ENCODE measurements around the gene MAGEB6.
"Not testable (repeated sequence)": the region's sequence is repeated elsewhere in the genome, so short reads cannot be mapped to it uniquely, and the experiment has no call there.

The MAGEB6 gene, protein sequence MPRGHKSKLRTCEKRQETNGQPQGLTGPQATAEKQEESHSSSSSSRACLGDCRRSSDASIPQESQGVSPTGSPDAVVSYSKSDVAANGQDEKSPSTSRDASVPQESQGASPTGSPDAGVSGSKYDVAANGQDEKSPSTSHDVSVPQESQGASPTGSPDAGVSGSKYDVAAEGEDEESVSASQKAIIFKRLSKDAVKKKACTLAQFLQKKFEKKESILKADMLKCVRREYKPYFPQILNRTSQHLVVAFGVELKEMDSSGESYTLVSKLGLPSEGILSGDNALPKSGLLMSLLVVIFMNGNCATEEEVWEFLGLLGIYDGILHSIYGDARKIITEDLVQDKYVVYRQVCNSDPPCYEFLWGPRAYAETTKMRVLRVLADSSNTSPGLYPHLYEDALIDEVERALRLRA

GRCh38 chrX:26192204-26192603 lies at the start of gene MAGEB6:
TSS of gene MAGEB6 (plus strand) at chrX:26192440. CDS start at chrX:26193847, 1,407 bp downstream.
- DNase-seq, result no peak

- DNase-seq, result no peak
Measured at GRCh38 chrX:26146024-26146423, 46.2 kb upstream of the MAGEB6 start.

DNA sequence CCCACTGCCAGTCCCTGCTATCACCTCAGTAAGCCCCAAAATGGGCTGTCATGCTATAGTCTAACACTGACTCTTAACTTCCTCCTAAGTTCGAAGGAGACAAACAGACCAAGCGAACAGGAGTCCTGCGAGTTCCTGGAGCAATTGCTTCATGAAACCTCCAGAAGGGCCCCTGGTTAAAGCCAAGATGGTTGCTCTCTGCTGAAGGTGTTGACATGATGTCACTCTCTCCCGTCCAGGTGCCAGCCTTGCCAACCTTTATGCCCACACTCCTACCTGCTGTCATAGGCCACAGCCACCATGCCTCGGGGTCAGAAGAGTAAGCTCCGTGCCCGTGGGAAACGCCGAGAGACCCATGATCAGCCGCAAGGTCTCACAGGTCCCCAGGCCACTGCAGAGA lies 31.9 kb upstream of the MAGEB6 start, which contains the start of gene MAGEB6B:
Gene MAGEB6B, plus strand, starts transcription at position 301 of the 400 bp plus-strand sequence. Its CDS starts 0 bp downstream, at position 301.
- DNase-seq, result no peak

GRCh38 chrX:26203561-26203960 lies 11.3 kb downstream of the MAGEB6 start:
- no peak for DNase-seq

- not testable (repeated sequence) for DNase-seq
Measured at GRCh38 chrX:26204717-26205116, 12.5 kb downstream of the MAGEB6 start.

DNA sequence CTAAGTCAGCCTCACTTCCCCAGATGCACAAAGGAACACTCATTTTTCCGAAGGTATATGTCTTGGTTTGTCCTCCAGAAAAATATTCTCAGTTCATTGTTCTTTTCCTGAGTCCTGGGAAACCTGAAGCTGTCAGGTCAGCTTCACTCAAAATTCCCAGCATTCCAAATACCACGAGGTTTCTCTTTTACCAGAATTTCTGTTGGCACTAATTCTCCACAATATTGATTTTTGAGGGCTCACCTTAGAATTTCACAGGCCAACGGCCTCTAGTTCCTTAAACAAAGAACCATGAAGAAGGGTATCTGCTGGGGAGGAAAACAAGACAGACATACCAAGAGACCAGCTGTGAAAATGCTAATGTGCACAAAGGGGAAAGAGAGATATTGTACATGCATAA lies 15.8 kb downstream of the MAGEB6 start:
- DNase-seq, result no peak

DNA sequence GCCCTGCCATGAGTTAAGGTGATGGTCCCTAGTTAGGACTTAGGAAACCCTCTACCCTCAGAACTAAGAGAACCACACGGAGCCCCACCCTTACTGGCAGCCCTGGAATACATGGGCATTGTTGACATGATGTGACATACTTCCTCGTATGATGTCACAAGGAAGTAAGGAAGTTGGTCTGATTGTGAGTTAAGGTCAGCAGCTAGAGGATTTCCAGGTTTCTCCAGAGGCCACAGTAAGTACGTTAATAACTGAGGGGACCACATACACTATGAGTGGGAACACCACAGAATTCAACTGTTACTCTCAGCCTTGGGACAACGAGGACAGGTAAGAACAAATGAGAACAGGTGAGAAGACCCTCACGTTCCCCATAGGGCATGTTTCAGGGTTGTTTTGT lies 23.6 kb downstream of the MAGEB6 start, which contains the start of gene MAGEB5:
Gene MAGEB5, plus strand, starts transcription at position 301 of the 400 bp plus-strand sequence. CDS start 1,133 bp downstream, outside the sequence.
- DNase-seq, result no peak

DNA sequence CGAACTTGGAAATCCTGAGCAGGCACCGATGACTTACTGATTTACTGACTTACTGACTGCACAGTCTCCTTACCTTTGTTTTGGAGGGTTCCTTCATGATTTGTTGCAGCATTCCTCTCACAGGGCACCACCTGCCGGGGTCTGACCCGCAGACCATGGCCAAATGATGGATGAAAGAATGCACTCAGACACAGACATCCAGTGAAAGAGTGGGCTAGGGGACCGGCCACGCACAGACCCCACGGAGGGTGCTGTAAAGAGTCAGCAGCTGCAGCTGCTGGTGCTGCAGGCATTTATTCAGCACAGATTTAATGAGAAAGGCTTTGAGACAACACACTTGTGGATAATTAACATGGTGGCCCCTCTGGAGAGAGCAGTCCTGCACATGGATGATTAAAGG lies 27.1 kb downstream of the MAGEB6 start:
- DNase-seq, result no peak

DNA sequence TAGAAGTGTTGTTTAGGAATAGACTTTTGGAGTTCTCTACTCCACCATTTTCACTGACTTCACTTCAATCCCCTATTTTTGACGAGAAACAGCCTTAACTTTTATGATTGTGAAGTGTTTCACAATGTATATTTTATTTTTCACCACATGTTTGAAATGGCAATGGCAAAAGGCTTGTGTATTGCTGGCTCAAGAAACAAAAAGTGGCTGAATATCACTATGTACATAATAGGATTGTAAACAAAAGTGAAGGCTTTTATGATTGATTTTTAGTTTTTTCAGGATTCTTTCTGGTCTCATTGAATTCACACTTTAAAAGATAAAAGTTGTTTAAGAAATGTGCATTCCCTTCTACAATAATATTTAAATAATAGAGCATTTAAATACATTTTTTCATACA lies 41.9 kb downstream of the MAGEB6 start:
- DNase-seq, result no peak
